Left renal cortex interstitium (tissue), 4 donors: ENCODE measurements around the gene SRSF1. TPM values are rescaled to one million over a fixed set of nuclear protein-coding genes. Genes with fewer than 3 reads are reported as not detected.

Source experiments
- polyA plus RNA-seq, 4 donors: library from polyadenylated mRNA; unstranded; fragments of 120-200 nt; gene quantifications; one replicate each; pipeline ENCODE4 v1.2.1, GENCODE V29; 2013; ENCODE audit not compliant: insufficient read length in 4 of 4

Gene SRSF1
- polyA plus RNA-seq, 4 donors, result 318 to 393 (median 366) TPM

Other genes with a start within 250 kb of the SRSF1 start
- gene MRPS23, start 157.2 kb downstream of the SRSF1 start, polyA plus RNA-seq, result 10 to 100 TPM; 57.6 to 63.7 (median 60.9) TPM
- gene CUEDC1, start 51.8 kb downstream of the SRSF1 start, polyA plus RNA-seq, result 10 to 100 TPM; 42.9 to 58.7 (median 52.2) TPM
- gene VEZF1, start 19.0 kb downstream of the SRSF1 start, polyA plus RNA-seq, result 100 to 1,000 TPM; 104 to 112 (median 107) TPM
- 10 to 100 TPM; 75.0 to 83.2 (median 79.1) TPM for gene DYNLL2, start 76.2 kb upstream of the SRSF1 start, polyA plus RNA-seq
- gene OR4D1, start 141.1 kb upstream of the SRSF1 start, polyA plus RNA-seq, result under 1 TPM in 2 of 4 donors, not detected in 2; 0.07 to 0.08 TPM
- gene OR4D2, start 159.7 kb upstream of the SRSF1 start, polyA plus RNA-seq, result not detected
- gene EPX, start 185.5 kb upstream of the SRSF1 start, polyA plus RNA-seq, result 1 to 10 TPM in 2 of 4 donors, under 1 TPM in 2; 0.46 to 1.7 (median 0.92) TPM
- 10 to 100 TPM; 34.8 to 56.9 (median 46.3) TPM for gene MKS1, start 212.0 kb upstream of the SRSF1 start, polyA plus RNA-seq
- under 1 TPM in 3 of 4 donors, not detected in 1; 0.16 to 0.25 (median 0.19) TPM for gene LPO, start 231.3 kb upstream of the SRSF1 start, polyA plus RNA-seq